Measurements from ENCODE around the gene NSDHL. TPM values are rescaled to one million over a fixed set of nuclear protein-coding genes. Genes with fewer than 3 reads are reported as not detected.

NSDHL gene
- total RNA-seq, 1 experiment from 2014 or later = 31.6 TPM

- Histone ChIP-seq H3K9me3 (ENCODE audit: control insufficient read depth, low read depth, low read length) (peaks cover 41% of the 10 kb centered on the region), H3K56ac (ENCODE audit: insufficient read length, low read depth, low read length) (no peak overlapping the region), H2AK5ac (ENCODE audit: insufficient read length, low read length) (no peak overlapping the region), H2BK5ac (ENCODE audit: insufficient read length, low read length) (no peak overlapping the region), H4K8ac (replicated peaks; ENCODE audit: insufficient read length, low read depth, low read length) (no peak overlapping the region), H3K4me1 (ENCODE audit: insufficient read depth, low read length) (no peaks in the 10 kb centered on the region; the same call in 1 of the 2 replicates), H3K27me3 (ENCODE audit: insufficient read depth, low read length) (no peaks in the 10 kb centered on the region; the same call in 1 of the 2 replicates), H3K14ac (ENCODE audit: insufficient read depth, low read length) (no peak overlapping the region), H2AFZ (ENCODE audit: low read length) (no peak overlapping the region), H3K27ac (ENCODE audit: insufficient read length, low read depth, low read length) (no peak overlapping the region), H2BK15ac (ENCODE audit: low read depth, low read length) (no peak overlapping the region), H4K5ac (ENCODE audit: insufficient read length, low read depth, low read length) (no peak overlapping the region), H3K79me2 (ENCODE audit: insufficient read depth, low read length) (no peaks in the 10 kb centered on the region), H3K79me1 (ENCODE audit: insufficient read depth, low read depth, low read length, poor library complexity, severe bottlenecking) (no peaks in the 10 kb centered on the region), H2BK20ac (ENCODE audit: low read depth, low read length, poor library complexity, severe bottlenecking) (no peak overlapping the region), H3K23ac (ENCODE audit: insufficient read length, low read depth, low read length) (no peak overlapping the region), H3K23me2 (ENCODE audit: insufficient read length, low read depth, low read length, poor library complexity, severe bottlenecking) (peaks cover 9% of the 10 kb centered on the region), H4K91ac (ENCODE audit: insufficient read length, low read depth, low read length) (no peak overlapping the region), H3K4me2 (ENCODE audit: insufficient read depth, insufficient read length, low read length) (no peak overlapping the region), H4K20me1 (ENCODE audit: control insufficient read depth, insufficient read depth, insufficient read length) (no peaks in the 10 kb centered on the region), H2BK120ac (ENCODE audit: low read depth, low read length, poor library complexity, severe bottlenecking) (no peak overlapping the region), H2BK12ac (ENCODE audit: insufficient read length, low read depth, low read length) (no peak overlapping the region), H3K4ac (ENCODE audit: low read depth, low read length) (no peak overlapping the region), H3K9ac (ENCODE audit: extremely low read depth, insufficient read length, low read length) (no peak overlapping the region), H3T11ph (ENCODE audit: low read length) (no peak overlapping the region), H3K18ac (ENCODE audit: insufficient read length, low read depth, low read length) (no peak overlapping the region)
- peaks cover 76 to 82% of the 10 kb centered on the region in 2 experiments for H3K9me3 Mint-ChIP-seq
- no CpG with 5 or more reads among the region's 9 CpGs for WGBS (ENCODE audit: extremely low coverage, insufficient read length, low lambda C conversion rate)
- peak overlapping the region in 1 of 3 experiments; percentile 82; a peak in 1 of 7 replicates for H3K27ac Mint-ChIP-seq
- peaks cover 5 to 19% (median 10%) of the 10 kb centered on the region in 3 experiments; a peak in 6 of 7 replicates for H3K36me3 Mint-ChIP-seq (ENCODE audit: insufficient read depth in 1 of 3, low read depth in 3 of 3)
- DNase-seq = no peak
- no peak for TF ChIP-seq CTCF (conservative IDR thresholded peaks at IDR 0.05)
- H3K27me3 Mint-ChIP-seq (ENCODE audit: low read depth) = peaks cover 42% of the 10 kb centered on the region
- no peak overlapping the region for H3K4me3 Mint-ChIP-seq
- H3K4me1 Mint-ChIP-seq = peaks cover 45 to 61% of the 10 kb centered on the region in 2 experiments
These were observed 63.2 kb downstream of the NSDHL start for GRCh38 chrX:152893980-152894610.

Measured in H9 (cell line).